SK-N-SH treated with all-trans-retinoic acid at 6 μM for 48 hours (cell line): ENCODE results near the gene ACSM4.
"Not testable (repeated sequence)": the region's sequence is repeated elsewhere in the genome, so short reads cannot be mapped to it uniquely, and the experiment has no call there.

Experiments
- ATAC-seq: fragments of 200-7000 bp; cut with Tn5 transposase; 3 replicates; pipeline ENCODE4 v1.9.1; 2020; ENCODE audit warnings: mild to moderate bottlenecking, moderate library complexity
- ARNTL ChIP-seq: fragments of 450-650 bp; formaldehyde crosslinking; IDR thresholded peaks from 2 replicates; pipeline ENCODE4 v1.5.0; 2020; ENCODE audit warnings: low read depth, mild to moderate bottlenecking, moderate library complexity, borderline replicate concordance
- BACH2 ChIP-seq: fragments of 250-450 bp; sonication (Bioruptor Pico); IDR thresholded peaks from 2 replicates; pipeline ENCODE4 v1.9.0; 2021; ENCODE audit warnings: mild to moderate bottlenecking, borderline replicate concordance
- CSDC2 ChIP-seq: fragments of 250-450 bp; sonication (Bioruptor Pico); IDR thresholded peaks from 2 replicates; pipeline ENCODE4 v1.5.0; 2020; ENCODE audit warnings: mild to moderate bottlenecking, moderate library complexity
- CSRNP3 ChIP-seq: fragments of 250-450 bp; sonication (Bioruptor Pico); IDR thresholded peaks from 2 replicates; pipeline ENCODE4 v1.5.1; 2021; ENCODE audit warnings: mild to moderate bottlenecking, moderate library complexity
- ESRRG ChIP-seq: fragments of 250-450 bp; sonication (Bioruptor Pico); IDR thresholded peaks from 2 replicates; pipeline ENCODE4 v1.6.1; 2021; ENCODE audit warnings: mild to moderate bottlenecking
- GLIS3 ChIP-seq: fragments of 250-450 bp; sonication (Bioruptor Pico); IDR thresholded peaks from 2 replicates; pipeline ENCODE4 v1.5.0; 2020; ENCODE audit warnings: mild to moderate bottlenecking, moderate library complexity
- OSR1 ChIP-seq: fragments of 250-450 bp; sonication (Bioruptor Pico); IDR thresholded peaks from 2 replicates; pipeline ENCODE4 v1.8.0; 2022; ENCODE audit warnings: moderate library complexity, mild to moderate bottlenecking, inconsistent platforms
- PATZ1 ChIP-seq: fragments of 250-450 bp; sonication (Bioruptor Pico); IDR thresholded peaks from 2 replicates; pipeline ENCODE4 v1.8.0; 2020; ENCODE audit warnings: mild to moderate bottlenecking, moderate library complexity, borderline replicate concordance
- PPARA ChIP-seq: fragments of 250-450 bp; sonication (Bioruptor Pico); IDR thresholded peaks from 2 replicates; pipeline ENCODE4 v1.5.0; 2020; ENCODE audit warnings: mild to moderate bottlenecking, borderline replicate concordance
- RARB ChIP-seq: fragments of 250-450 bp; sonication (Bioruptor Pico); IDR thresholded peaks from 2 replicates; pipeline ENCODE4 v1.8.0; 2021; ENCODE audit warnings: mild to moderate bottlenecking, moderate library complexity
- SNAI2 ChIP-seq: fragments of 250-450 bp; sonication (Bioruptor Pico); IDR thresholded peaks from 2 replicates; pipeline ENCODE4 v1.5.0; 2020; ENCODE audit warnings: mild to moderate bottlenecking, moderate library complexity
- TCF4 ChIP-seq: fragments of 250-450 bp; sonication (Bioruptor Pico); IDR thresholded peaks from 2 replicates; pipeline ENCODE4 v1.8.0; 2021; ENCODE audit warnings: mild to moderate bottlenecking, moderate library complexity, borderline replicate concordance
- TOX ChIP-seq: fragments of 250-450 bp; sonication (Bioruptor Pico); IDR thresholded peaks from 2 replicates; pipeline ENCODE4 v1.8.0; 2021; ENCODE audit warnings: mild to moderate bottlenecking, moderate library complexity, borderline replicate concordance
- TSHZ2 ChIP-seq: fragments of 250-450 bp; sonication (Bioruptor Pico); IDR thresholded peaks from 2 replicates; pipeline ENCODE4 v1.5.0; 2020; ENCODE audit warnings: mild to moderate bottlenecking, moderate library complexity
- ZC3H10 ChIP-seq: fragments of 250-450 bp; sonication (Bioruptor Pico); IDR thresholded peaks from 2 replicates; pipeline ENCODE4 v1.5.1; 2021; ENCODE audit warnings: mild to moderate bottlenecking, moderate library complexity
- ZFP3 ChIP-seq: fragments of 250-450 bp; sonication (Bioruptor Pico); IDR thresholded peaks from 2 replicates; pipeline ENCODE4 v1.5.0; 2020; ENCODE audit warnings: mild to moderate bottlenecking, moderate library complexity
- ZFP30 ChIP-seq: fragments of 450-650 bp; formaldehyde crosslinking; IDR thresholded peaks from 2 replicates; pipeline ENCODE4 v1.5.0; 2022; ENCODE audit warnings: mild to moderate bottlenecking, moderate library complexity
- ZNF565 ChIP-seq: fragments of 450-650 bp; formaldehyde crosslinking; conservative IDR thresholded peaks from 2 replicates; pipeline ENCODE4 v1.5.0; 2020; ENCODE audit warnings: low read depth, mild to moderate bottlenecking, moderate library complexity
- ZNF70 ChIP-seq: fragments of 450-650 bp; formaldehyde crosslinking; IDR thresholded peaks from 2 replicates; pipeline ENCODE4 v1.5.0; 2020; ENCODE audit warnings: mild to moderate bottlenecking, moderate library complexity
- ZNF8 ChIP-seq: fragments of 450-650 bp; formaldehyde crosslinking; IDR thresholded peaks from 2 replicates; pipeline ENCODE4 v1.5.0; 2020; ENCODE audit warnings: mild to moderate bottlenecking, moderate library complexity

ACSM4 gene

GRCh38 chr12:7271893-7272514 is 31.9 kb upstream of the ACSM4 start:
- no peak for ATAC-seq

GRCh38 chr12:7275482-7275881 is 28.4 kb upstream of the ACSM4 start:
- ATAC-seq, result not testable (repeated sequence)

More at GRCh38 chr12:7271893-7272514, 31.9 kb upstream of the ACSM4 start:
- TF ChIP-seq ARNTL (CRISPR knock-in tag) (no peak), OSR1 (CRISPR knock-in tag) (no peak), ZNF8 (CRISPR knock-in tag) (no peak), PPARA (no peak)

- ATAC-seq, result no peak
- TF ChIP-seq ZC3H10, result no peak
- TF ChIP-seq ZFP3, result no peak
Observed at GRCh38 chr12:7282844-7283243, 21.0 kb upstream of the ACSM4 start.

GRCh38 chr12:7289743-7290142 is 14.1 kb upstream of the ACSM4 start:
- TF ChIP-seq BACH2 (CRISPR knock-in tag) (no peak), PPARA (no peak), OSR1 (CRISPR knock-in tag) (no peak), RARB (CRISPR knock-in tag) (no peak)
- TF ChIP-seq, all 23 proteins: peak for 0

GRCh38 chr12:7290588-7290987 is 13.3 kb upstream of the ACSM4 start:
- ATAC-seq, result not testable (repeated sequence)

More at GRCh38 chr12:7289743-7290142, 14.1 kb upstream of the ACSM4 start:
- ATAC-seq, result no peak

- ATAC-seq, result no peak
- no peak for TF ChIP-seq BACH2 (CRISPR knock-in tag)
- TF ChIP-seq PATZ1 (CRISPR knock-in tag), result no peak
- no peak for TF ChIP-seq PPARA
- TF ChIP-seq TCF4 (CRISPR knock-in tag), result no peak
- TF ChIP-seq ARNTL (CRISPR knock-in tag), result no peak
- TF ChIP-seq ZFP30 (CRISPR knock-in tag), result no peak
- no peak for TF ChIP-seq ZNF565 (CRISPR knock-in tag)
- TF ChIP-seq TOX, result no peak
- no peak for TF ChIP-seq CSDC2 (CRISPR knock-in tag)
- no peak for TF ChIP-seq ZNF70
- TF ChIP-seq SNAI2 (CRISPR knock-in tag), result no peak
- TF ChIP-seq OSR1 (CRISPR knock-in tag), result no peak
- TF ChIP-seq TSHZ2 (CRISPR knock-in tag), result no peak
- TF ChIP-seq ESRRG (CRISPR knock-in tag), result no peak
- no peak for TF ChIP-seq ZNF8 (CRISPR knock-in tag)
- TF ChIP-seq CSRNP3 (CRISPR knock-in tag), result no peak
- no peak for TF ChIP-seq GLIS3
Observed at GRCh38 chr12:7292300-7292699, 11.6 kb upstream of the ACSM4 start.
